ENCODE measurements around the gene UBE2Q1. TPM values are rescaled to one million over a fixed set of nuclear protein-coding genes. Genes with fewer than 3 reads are reported as not detected.

UBE2Q1 gene
- total and polyA plus RNA-seq, 2 of the 4 experiments (the other 2 are of a cell fraction) = 20.6 to 24.7 TPM

DNA sequence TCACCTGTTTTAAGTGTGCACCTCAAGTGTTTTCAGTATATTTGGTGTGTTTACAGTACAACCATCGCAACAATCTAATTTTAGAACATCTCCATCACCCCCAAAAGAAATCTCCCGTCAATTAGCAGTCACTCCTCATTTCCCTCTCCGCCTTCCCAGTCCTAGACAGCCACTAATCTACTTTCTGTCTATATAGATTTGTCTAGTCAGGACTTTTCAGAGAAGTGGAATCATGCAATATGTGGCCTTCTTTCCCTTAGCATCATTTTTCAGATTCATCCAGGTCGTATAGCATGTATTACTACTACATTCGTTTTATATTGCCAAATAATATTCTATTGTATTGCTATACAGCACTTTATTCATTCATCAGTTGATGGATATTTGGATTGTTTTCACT, 54.6 kb downstream of the UBE2Q1 start:
- ChIA-PET CTCF (no interaction called here), POLR2A (ENCODE audit: unreplicated experiment) (no interaction called here)
- Histone ChIP-seq H2BK20ac (ENCODE audit: low read depth, low read length) (no peak overlapping the region), H4K20me1 (ENCODE audit: insufficient read depth, low read length) (no peaks in the 10 kb centered on the region), H3K9me1 (ENCODE audit: insufficient read depth, low read length) (no peaks in the 10 kb centered on the region), H3K4ac (ENCODE audit: low read depth, low read length) (no peak overlapping the region), H2BK120ac (ENCODE audit: low read depth, low read length) (no peak overlapping the region), H3K4me2 (ENCODE audit: low read depth, low read length) (no peak overlapping the region), H3K18ac (ENCODE audit: low read depth, low read length) (no peak overlapping the region), H3K27me3 (ENCODE audit: control insufficient read depth, insufficient read depth, low read length) (peaks cover 80% of the 10 kb centered on the region), H3K36me3 (ENCODE audit: control insufficient read depth, insufficient read depth, low read length) (no peaks in the 10 kb centered on the region), H3K9me3 (ENCODE audit: control insufficient read depth, insufficient read depth, low read length) (peaks cover 32% of the 10 kb centered on the region), H2BK5ac (ENCODE audit: low read depth, low read length, poor library complexity, severe bottlenecking) (no peak overlapping the region), H4K8ac (ENCODE audit: low read depth in 2 of 2, low read length in 2 of 2) (no peak overlapping the region), H2AK5ac (ENCODE audit: low read depth, low read length) (no peak overlapping the region), H2BK15ac (ENCODE audit: low read depth, low read length) (no peak overlapping the region), H4K91ac (ENCODE audit: insufficient read depth, low read depth, low read length) (no peak overlapping the region), H2AFZ (replicated peaks; ENCODE audit: low read length, poor library complexity) (no peak overlapping the region), H3K79me1 (ENCODE audit: low read depth in 1 of 2, low read length in 2 of 2) (no peaks in the 10 kb centered on the region), H3K9ac (ENCODE audit: low read depth, low read length) (no peak overlapping the region), H4K5ac (ENCODE audit: low read depth, low read length) (no peak overlapping the region), H2AK9ac (replicated peaks; ENCODE audit: low read depth, low read length, poor library complexity) (no peak overlapping the region), H3K56ac (ENCODE audit: extremely low read depth, insufficient read depth, low read length) (no peak overlapping the region), H3K4me1 (ENCODE audit: control insufficient read depth, insufficient read depth, low read length) (peaks cover 2% of the 10 kb centered on the region; the same call in 1 of the 2 replicates), H3K14ac (replicated peaks; ENCODE audit: low read depth, low read length) (no peak overlapping the region), H3K4me3 (ENCODE audit: insufficient read depth, low read depth, low read length) (no peak overlapping the region), H3K27ac (ENCODE audit: insufficient read depth, low read length) (no peak overlapping the region), H3K23ac (ENCODE audit: low read depth, low read length) (no peak overlapping the region)
- in situ Hi-C loops (cut with MboI; ENCODE audit: low sequenced_read_pairs) = no loop called here
- no TSS peak for BruUV-seq (replicated peaks)
- ATAC-seq (ENCODE audit: low read depth) (no peak), DNase-seq (no peak)
- WGBS, 2 experiments (ENCODE audit: extremely low coverage in 2 of 2, insufficient read length in 1 of 2) = no CpG with 5 or more reads among the region's 5 CpGs
- dilution Hi-C loops (cut with HindIII; ENCODE audit: low sequenced_read_pairs, unreplicated experiment) = no loop called here
- intact Hi-C loops (cut with micrococcal nuclease) = no loop called here
- TF ChIP-seq MAFK (IDR thresholded peaks at IDR 0.05; ENCODE audit: low read depth, low read length) (peak; percentile 43), MXI1 (IDR thresholded peaks at IDR 0.05; ENCODE audit: borderline replicate concordance, low read depth, low read length) (no peak)

Measured in IMR-90 (cell line).